K562 (cell line): ENCODE data around the gene SDSL. TPM values are rescaled to one million over a fixed set of nuclear protein-coding genes. Genes with fewer than 3 reads are reported as not detected.

Experiments
- CLOCK ChIP-seq: fragments of 250-450 bp; sonication (Bioruptor Pico); IDR thresholded peaks from 2 replicates; pipeline ENCODE4 v1.4.0; 2020; ENCODE audit warnings: mild to moderate bottlenecking, moderate library complexity, borderline replicate concordance
- E2F4 ChIP-seq: sonication (generic); formaldehyde crosslinking; IDR thresholded peaks from 2 replicates; pipeline ENCODE4 v1.8.0; 2022; ENCODE audit warnings: mild to moderate bottlenecking, low read depth, missing genetic modification reagents
- ELF1 ChIP-seq: fragments of 200-800 bp; sonication (Bioruptor generic); IDR thresholded peaks from 2 replicates; pipeline ENCODE4 v1.6.1; 2016; ENCODE audit warnings: missing genetic modification characterization, missing compliant biosample characterization
- ETS1 ChIP-seq: conservative IDR thresholded peaks from 2 replicates; pipeline ENCODE4 v1.6.1; 2011; ENCODE audit warnings: low read depth, mild to moderate bottlenecking, low read length; ENCODE audit not compliant: control insufficient read depth
- ETV6 ChIP-seq, 3 experiments: fragments of 150-350 bp in 1 of 3; sonication (generic) in 1 of 3; formaldehyde crosslinking in 1 of 3; IDR thresholded peaks; 2 replicates each; pipeline versions ENCODE4 v1.6.1 to v1.8.0; 2014 to 2022; ENCODE audit warnings: borderline replicate concordance in 2 of 3, low read depth in 2 of 3, antibody characterized with exemption in 1 of 3, low read length in 1 of 3, mild to moderate bottlenecking in 1 of 3, missing genetic modification reagents in 1 of 3
- GTF2F1 ChIP-seq: IDR thresholded peaks from 2 replicates; pipeline ENCODE4 v1.6.1; 2011; ENCODE audit warnings: low read depth, low read length, improper control_type of control experiment
- HOMEZ ChIP-seq: fragments of 250-450 bp; sonication (Bioruptor Pico); IDR thresholded peaks from 2 replicates; pipeline ENCODE4 v1.4.0; 2020; ENCODE audit warnings: mild to moderate bottlenecking, moderate library complexity
- IRF9 ChIP-seq: fragments of 450-650 bp; IDR thresholded peaks from 2 replicates; pipeline ENCODE4 v1.6.1; 2016; ENCODE audit warnings: missing biosample characterization, missing genetic modification characterization
- MBD1 ChIP-seq: fragments of 250-450 bp; sonication (Bioruptor Pico); IDR thresholded peaks from 2 replicates; pipeline ENCODE4 v1.8.0; 2022; ENCODE audit warnings: inconsistent platforms
- MBD2 ChIP-seq: sonication (generic); IDR thresholded peaks from 2 replicates; pipeline ENCODE4 v1.6.1; 2016; ENCODE audit warnings: low read depth, borderline replicate concordance
- NCOA1 ChIP-seq: fragments of 450-650 bp; IDR thresholded peaks from 2 replicates; pipeline ENCODE4 v1.6.1; 2016; ENCODE audit warnings: low read depth
- NR2C1 ChIP-seq, 2 experiments: fragments of 450-650 bp; IDR thresholded peaks; 2 replicates each; pipeline ENCODE4 v1.6.1; 2017; ENCODE audit warnings: mild to moderate bottlenecking in 2 of 2, antibody characterized with exemption in 1 of 2, inconsistent platforms in 1 of 2, missing compliant biosample characterization in 1 of 2, missing genetic modification characterization in 1 of 2
- NR2F6 ChIP-seq: fragments of 450-650 bp; formaldehyde crosslinking; IDR thresholded peaks from 2 replicates; pipeline ENCODE4 v1.4.0; 2020; ENCODE audit warnings: mild to moderate bottlenecking
- RBFOX2 ChIP-seq: fragments of 200-400 bp; formaldehyde crosslinking; IDR thresholded peaks from 2 replicates; pipeline ENCODE4 v1.6.1; 2017; ENCODE audit warnings: low read depth, mild to moderate bottlenecking, low read length, moderate library complexity
- ZC3H8 ChIP-seq: fragments of 450-650 bp; IDR thresholded peaks from 2 replicates; pipeline ENCODE4 v1.6.1; 2017
- ZNF507 ChIP-seq: conservative IDR thresholded peaks from 2 replicates; pipeline ENCODE4 v1.6.1; 2017; ENCODE audit warnings: missing genetic modification characterization, missing compliant biosample characterization
- polyA plus RNA-seq, 8 experiments: library from polyadenylated mRNA; depleted of rRNA in 4 of 8; stranded (reverse) in 5 of 8; unstranded in 3 of 8; fragments of >200 nt; fragmentation: Nextera tagmentation in 2 of 8; fragmentation: Illumina TruSeq in 1 of 8; extraction: Ambion mirVana in 2 of 8; extraction: Trizol in 1 of 8; gene quantifications; 2 replicates each; pipeline versions ENCODE4 v1.2.1 to v1.2.3, GENCODE V29; 2011 to 2014; ENCODE audit warnings: inconsistent platforms in 1 of 8, missing spikeins in 1 of 8
- total RNA-seq, 7 experiments: library from RNA; depleted of rRNA in 6 of 7; stranded (reverse); fragments of >200 nt in 6 of 7; fragmentation: Illumina TruSeq in 2 of 7; extraction: Trizol in 2 of 7; gene quantifications; 2 replicates each; pipeline versions ENCODE4 v1.2.1 to v1.2.3, GENCODE V29; 2011 to 2021; ENCODE audit warnings: low replicate concordance in 1 of 7

Gene SDSL
- total and polyA plus RNA-seq, 9 of the 15 experiments (the other 6 are each of a cell fraction or from before 2014, with no cell fraction given): 0.31 to 11.0 (median 7.4) TPM

- no peak for TF ChIP-seq NR2F6 (CRISPR knock-in tag)
- TF ChIP-seq ZC3H8: no peak
- no peak for TF ChIP-seq IRF9 (tag)
- TF ChIP-seq GTF2F1: no peak
- no peak for TF ChIP-seq ETS1
- no peak for TF ChIP-seq NR2C1 (IDR thresholded peaks at IDR 0.05)
- TF ChIP-seq NR2C1 (tag; IDR thresholded peaks at IDR 0.05): no peak
- TF ChIP-seq MBD1 (CRISPR knock-in tag): no peak
- no peak for TF ChIP-seq MBD2
- no peak for TF ChIP-seq NCOA1
- TF ChIP-seq ZNF507 (tag): no peak
- no peak for TF ChIP-seq E2F4
- TF ChIP-seq ELF1 (tag): no peak
- TF ChIP-seq ETV6 (IDR thresholded peaks at IDR 0.05; ENCODE audit: borderline replicate concordance in 1 of 2, low read depth in 2 of 2, low read length in 1 of 2): no peak
- no peak for TF ChIP-seq ETV6 (CRISPR knock-in tag; IDR thresholded peaks at IDR 0.05; ENCODE audit: borderline replicate concordance)
- TF ChIP-seq HOMEZ (CRISPR knock-in tag): no peak
- TF ChIP-seq CLOCK (CRISPR knock-in tag): no peak
- no peak; the same call in 1 of the 2 replicates for TF ChIP-seq RBFOX2
Observed at GRCh38 chr12:113467502-113468364, 45.6 kb downstream of the SDSL start (continued).
